ENCODE data around the gene RAC2.

Gene RAC2

DNA sequence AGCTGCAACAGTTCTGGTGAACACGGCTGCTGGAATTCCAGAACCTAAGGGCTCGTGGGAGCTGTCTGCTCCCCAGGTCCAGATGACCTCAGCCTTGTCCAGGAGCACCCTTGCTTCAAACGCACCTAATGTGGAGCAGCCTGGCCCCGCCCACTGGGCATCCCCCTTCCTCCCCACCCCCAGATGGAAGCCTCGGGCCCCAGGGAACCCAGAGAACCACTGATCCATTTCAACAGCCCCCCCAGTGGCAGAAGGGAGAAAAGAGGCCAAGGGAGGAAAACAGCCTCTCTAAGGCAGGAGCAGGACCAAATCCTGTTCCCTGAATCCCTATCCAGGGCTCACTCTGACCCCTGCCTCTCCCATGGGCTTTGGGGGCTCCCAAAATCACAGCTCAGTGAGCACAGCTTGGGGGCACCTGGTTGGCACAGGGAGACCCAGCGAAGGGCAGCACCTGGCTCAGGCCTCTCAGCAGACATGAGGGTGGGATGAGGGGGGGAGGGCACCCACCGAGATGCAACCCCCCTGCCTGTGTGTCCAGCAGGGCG, 39.4 kb upstream of the RAC2 start:
- Histone ChIP-seq H3K9ac (ENCODE audit: low read length) (no peak overlapping the region), H3K9me3 (ENCODE audit: control insufficient read depth, low read depth, low read length) (no peaks in the 10 kb centered on the region), H3K36me3 (ENCODE audit: control insufficient read depth, low read depth, low read length) (no peaks in the 10 kb centered on the region), H3K27me3 (ENCODE audit: control insufficient read depth, insufficient read depth, low read length) (no peaks in the 10 kb centered on the region), H3K27ac (ENCODE audit: low read length) (no peak overlapping the region), H3K4me3 (ENCODE audit: low read length) (no peak overlapping the region), H3K4me1 (ENCODE audit: control insufficient read depth, low read depth, low read length) (peaks cover 8% of the 10 kb centered on the region)

DNA sequence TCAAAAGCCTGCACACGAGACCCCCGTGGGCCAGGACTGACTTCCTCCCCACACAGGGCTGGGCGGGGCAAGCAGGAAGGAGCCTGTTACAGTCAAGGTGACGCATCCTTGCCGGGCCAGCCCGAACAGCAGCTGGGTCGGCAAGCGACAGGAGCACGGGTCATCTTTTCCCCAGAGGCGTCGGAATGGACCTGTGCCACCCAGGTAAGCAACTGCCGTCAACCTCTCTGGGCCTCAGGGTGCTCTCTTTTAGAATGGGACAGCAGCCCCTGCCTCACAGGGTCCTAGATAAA, 38.3 kb upstream of the RAC2 start, which contains the start of gene CYTH4:
TSS of gene CYTH4 (plus strand) at position 124 of the 293 bp plus-strand sequence. CDS start at position 186, 62 bp downstream.
- no peaks in the 10 kb centered on the region for H3K27me3 ChIP-seq (ENCODE audit: control insufficient read depth, insufficient read depth, low read length)
- no peak within 1 kb of the TSS for H3K4me3 ChIP-seq (ENCODE audit: low read length)
- no peaks in the 10 kb centered on the region for H3K36me3 ChIP-seq (ENCODE audit: control insufficient read depth, low read depth, low read length)
- peaks cover 8% of the 10 kb centered on the region for H3K4me1 ChIP-seq (ENCODE audit: control insufficient read depth, low read depth, low read length)
- no peaks in the 10 kb centered on the region for H3K9me3 ChIP-seq (ENCODE audit: control insufficient read depth, low read depth, low read length)
- H3K9ac ChIP-seq (ENCODE audit: low read length): no peak within 1 kb of the TSS
- no peak within 1 kb of the TSS for H3K27ac ChIP-seq (ENCODE audit: low read length)

DNA sequence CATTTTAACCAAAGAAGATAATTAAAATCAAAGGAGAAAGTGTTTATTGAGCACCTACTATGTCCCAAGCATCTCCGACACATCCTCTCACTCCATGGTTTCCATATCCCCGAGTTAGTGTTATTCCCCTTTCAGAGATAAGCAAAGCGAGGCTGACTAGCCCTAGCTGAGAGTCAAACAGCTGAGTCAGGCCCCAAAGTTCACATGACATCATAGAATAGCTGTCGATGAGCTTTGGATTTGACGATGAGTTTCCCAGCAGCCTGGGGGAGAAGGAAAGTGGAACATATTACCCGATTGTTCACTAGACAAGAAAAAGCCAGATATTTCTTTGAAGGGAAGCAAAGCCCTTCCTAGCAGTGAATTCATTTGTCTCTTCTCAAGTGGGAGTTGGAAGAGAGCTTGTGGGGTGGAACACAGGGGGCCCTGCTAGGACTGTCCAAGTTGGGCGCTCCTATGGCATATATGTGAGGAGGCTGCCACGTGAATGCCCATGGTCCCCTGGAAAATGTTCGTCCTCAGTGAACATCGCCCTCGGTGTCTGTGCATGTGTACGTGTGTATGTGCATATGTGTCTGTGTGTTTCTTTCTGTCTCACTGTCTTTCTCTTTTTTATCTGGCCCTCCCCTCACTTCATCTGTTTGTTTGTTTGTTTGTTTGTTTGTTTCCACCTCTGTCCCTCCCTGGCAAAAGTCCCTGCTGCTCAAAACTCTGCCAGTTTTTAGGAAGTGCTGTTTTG, 37.7 kb upstream of the RAC2 start:
- Histone ChIP-seq H3K4me3 (ENCODE audit: low read length) (no peak overlapping the region), H3K36me3 (ENCODE audit: control insufficient read depth, low read depth, low read length) (no peaks in the 10 kb centered on the region), H3K27me3 (ENCODE audit: control insufficient read depth, insufficient read depth, low read length) (no peaks in the 10 kb centered on the region), H3K9me3 (ENCODE audit: control insufficient read depth, low read depth, low read length) (no peaks in the 10 kb centered on the region), H3K27ac (ENCODE audit: low read length) (no peak overlapping the region), H3K4me1 (ENCODE audit: control insufficient read depth, low read depth, low read length) (peaks cover 8% of the 10 kb centered on the region), H3K9ac (ENCODE audit: low read length) (no peak overlapping the region)

DNA sequence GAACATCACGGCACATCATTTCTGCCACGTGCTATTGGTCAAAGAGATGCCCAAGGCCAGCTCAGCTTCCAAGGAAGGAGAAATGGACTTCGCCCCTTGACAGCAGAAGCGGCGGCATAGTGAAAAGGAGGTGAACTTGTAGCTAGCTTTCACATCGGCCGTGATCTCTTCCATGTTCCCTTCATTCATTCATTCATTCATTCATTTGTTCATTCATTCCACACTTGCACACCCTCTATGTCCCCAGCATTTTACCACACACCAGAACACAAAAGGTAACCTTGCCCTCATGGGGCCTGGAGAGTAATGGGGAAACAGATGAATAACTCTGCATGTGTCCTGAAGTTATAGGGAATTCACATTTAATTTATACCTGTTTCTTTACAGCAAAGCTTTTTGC, 37.1 kb upstream of the RAC2 start:
- Histone ChIP-seq H3K36me3 (ENCODE audit: control insufficient read depth, low read depth, low read length) (no peaks in the 10 kb centered on the region), H3K9ac (ENCODE audit: low read length) (no peak overlapping the region), H3K27ac (ENCODE audit: low read length) (no peak overlapping the region), H3K9me3 (ENCODE audit: control insufficient read depth, low read depth, low read length) (no peaks in the 10 kb centered on the region), H3K27me3 (ENCODE audit: control insufficient read depth, insufficient read depth, low read length) (no peaks in the 10 kb centered on the region), H3K4me3 (ENCODE audit: low read length) (no peak overlapping the region), H3K4me1 (ENCODE audit: control insufficient read depth, low read depth, low read length) (peaks cover 8% of the 10 kb centered on the region)

DNA sequence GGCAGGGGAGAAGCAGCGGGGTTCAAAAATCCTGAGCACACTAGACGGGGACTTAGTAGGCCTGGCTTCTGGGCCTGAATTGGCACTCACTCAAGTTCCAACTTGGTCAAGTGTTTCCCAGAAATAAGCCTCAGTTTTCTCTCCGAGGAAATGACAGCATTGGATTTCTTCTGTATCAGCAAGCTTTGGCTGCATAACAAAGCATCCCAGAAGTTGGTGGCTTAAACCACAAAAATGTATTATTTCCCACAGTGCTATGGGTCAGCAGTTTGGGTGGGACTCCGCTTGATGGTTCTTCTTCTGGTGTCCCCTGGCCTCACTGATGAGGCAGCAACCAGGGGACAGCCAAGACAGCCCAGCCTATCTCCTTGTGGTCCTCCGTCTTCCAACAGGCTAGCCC, 36.6 kb upstream of the RAC2 start:
- H3K27me3 ChIP-seq (ENCODE audit: control insufficient read depth, insufficient read depth, low read length): no peaks in the 10 kb centered on the region
- H3K27ac ChIP-seq (ENCODE audit: low read length): no peak overlapping the region
- no peak overlapping the region for H3K4me3 ChIP-seq (ENCODE audit: low read length)
- no peak overlapping the region for H3K9ac ChIP-seq (ENCODE audit: low read length)
- H3K9me3 ChIP-seq (ENCODE audit: control insufficient read depth, low read depth, low read length): no peaks in the 10 kb centered on the region
- peaks cover 8% of the 10 kb centered on the region for H3K4me1 ChIP-seq (ENCODE audit: control insufficient read depth, low read depth, low read length)
- H3K36me3 ChIP-seq (ENCODE audit: control insufficient read depth, low read depth, low read length): no peaks in the 10 kb centered on the region

DNA sequence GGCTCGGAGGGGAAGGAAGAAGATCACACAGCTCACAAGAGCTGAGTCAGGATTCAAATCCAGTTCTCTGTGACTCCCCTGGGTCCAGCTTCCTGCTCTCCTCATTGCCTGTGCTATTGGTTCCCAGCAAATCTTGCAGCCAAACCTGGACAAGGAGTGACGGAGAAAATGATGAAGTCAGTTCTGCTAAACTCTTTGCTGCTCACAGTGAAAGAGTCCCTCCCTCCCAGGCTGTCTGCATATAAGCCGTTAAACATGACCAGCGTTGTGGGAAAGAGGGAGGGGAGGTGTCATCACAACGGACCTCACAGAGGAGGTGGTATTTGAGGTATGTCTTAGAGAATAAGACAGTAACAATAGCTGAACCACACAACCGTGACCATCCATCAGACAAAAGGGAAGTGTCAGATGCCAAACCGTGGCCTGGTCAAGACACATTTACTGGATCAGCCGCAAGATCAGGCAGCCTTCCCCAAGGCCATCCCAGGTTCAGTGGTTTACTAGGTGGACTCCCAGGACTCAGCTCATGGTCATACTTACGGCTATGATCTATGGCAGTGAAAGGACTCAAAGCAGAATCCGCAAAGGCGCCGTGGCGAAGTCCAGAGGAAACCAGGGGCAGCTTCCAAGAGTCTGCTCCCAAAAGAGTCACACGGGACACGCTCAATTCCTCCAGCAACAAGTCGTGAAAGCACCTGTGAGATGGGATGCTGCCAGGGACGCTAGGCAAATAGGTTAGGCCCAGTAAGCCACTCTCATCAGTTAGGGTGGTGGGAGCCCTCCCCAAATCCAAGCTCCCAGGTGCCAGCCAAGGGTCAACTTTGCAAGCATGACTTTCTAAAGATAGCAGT, 35.5 kb upstream of the RAC2 start:
- Histone ChIP-seq H3K9ac (ENCODE audit: low read length) (no peak overlapping the region), H3K4me3 (ENCODE audit: low read length) (no peak overlapping the region), H3K9me3 (ENCODE audit: control insufficient read depth, low read depth, low read length) (no peaks in the 10 kb centered on the region), H3K36me3 (ENCODE audit: control insufficient read depth, low read depth, low read length) (no peaks in the 10 kb centered on the region), H3K27ac (ENCODE audit: low read length) (no peak overlapping the region), H3K27me3 (ENCODE audit: control insufficient read depth, insufficient read depth, low read length) (no peaks in the 10 kb centered on the region), H3K4me1 (ENCODE audit: control insufficient read depth, low read depth, low read length) (peaks cover 8% of the 10 kb centered on the region)

DNA sequence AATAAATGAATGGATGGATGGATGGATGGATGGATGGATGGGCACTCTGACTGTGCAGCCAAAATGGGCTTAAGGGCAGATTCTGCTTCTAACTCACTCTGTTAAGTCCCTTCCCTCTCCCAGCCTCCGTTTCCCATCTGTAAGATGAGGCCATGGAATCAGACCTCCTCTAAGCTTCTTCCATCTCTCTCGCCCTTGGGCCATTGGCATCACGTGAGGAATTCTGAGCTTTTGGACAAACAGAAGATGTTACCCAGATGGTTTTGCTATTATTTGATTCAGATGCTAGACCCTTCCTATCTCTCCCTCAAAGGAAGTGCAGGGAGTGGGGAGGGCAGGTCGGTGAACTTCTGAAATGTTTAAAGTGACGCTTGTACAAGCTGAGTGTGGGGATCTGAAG, 34.2 kb upstream of the RAC2 start:
- H3K27me3 ChIP-seq (ENCODE audit: control insufficient read depth, insufficient read depth, low read length): no peaks in the 10 kb centered on the region
- H3K9ac ChIP-seq (ENCODE audit: low read length): no peak overlapping the region
- no peaks in the 10 kb centered on the region for H3K36me3 ChIP-seq (ENCODE audit: control insufficient read depth, low read depth, low read length)
- H3K9me3 ChIP-seq (ENCODE audit: control insufficient read depth, low read depth, low read length): no peaks in the 10 kb centered on the region
- no peak overlapping the region for H3K4me3 ChIP-seq (ENCODE audit: low read length)
- H3K4me1 ChIP-seq (ENCODE audit: control insufficient read depth, low read depth, low read length): no peaks in the 10 kb centered on the region
- H3K27ac ChIP-seq (ENCODE audit: low read length): no peak overlapping the region

DNA sequence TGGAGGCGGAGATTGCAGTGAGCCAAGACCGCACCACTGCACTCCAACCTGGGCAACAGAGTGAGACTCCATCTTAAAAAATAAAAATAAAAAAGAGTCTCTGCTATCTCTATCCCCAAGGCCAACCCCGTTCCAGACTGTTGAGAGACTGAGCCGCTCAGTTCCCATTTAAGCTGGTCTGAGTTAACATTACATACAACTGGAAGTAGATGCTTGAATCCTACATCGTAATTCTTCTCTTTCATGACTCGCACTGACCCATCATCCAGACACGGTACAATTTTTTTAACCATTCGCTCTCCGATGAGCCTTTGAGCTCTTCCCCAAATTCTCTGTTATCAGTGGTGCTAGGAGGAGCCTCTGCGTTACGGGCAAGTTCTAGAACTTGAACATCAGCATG, 33.3 kb upstream of the RAC2 start:
- H3K36me3 ChIP-seq (ENCODE audit: control insufficient read depth, low read depth, low read length): no peaks in the 10 kb centered on the region
- H3K27ac ChIP-seq (ENCODE audit: low read length): no peak overlapping the region
- H3K4me3 ChIP-seq (ENCODE audit: low read length): no peak overlapping the region
- no peak overlapping the region for H3K9ac ChIP-seq (ENCODE audit: low read length)
- H3K4me1 ChIP-seq (ENCODE audit: control insufficient read depth, low read depth, low read length): no peaks in the 10 kb centered on the region
- no peaks in the 10 kb centered on the region for H3K9me3 ChIP-seq (ENCODE audit: control insufficient read depth, low read depth, low read length)
- no peaks in the 10 kb centered on the region for H3K27me3 ChIP-seq (ENCODE audit: control insufficient read depth, insufficient read depth, low read length)

DNA sequence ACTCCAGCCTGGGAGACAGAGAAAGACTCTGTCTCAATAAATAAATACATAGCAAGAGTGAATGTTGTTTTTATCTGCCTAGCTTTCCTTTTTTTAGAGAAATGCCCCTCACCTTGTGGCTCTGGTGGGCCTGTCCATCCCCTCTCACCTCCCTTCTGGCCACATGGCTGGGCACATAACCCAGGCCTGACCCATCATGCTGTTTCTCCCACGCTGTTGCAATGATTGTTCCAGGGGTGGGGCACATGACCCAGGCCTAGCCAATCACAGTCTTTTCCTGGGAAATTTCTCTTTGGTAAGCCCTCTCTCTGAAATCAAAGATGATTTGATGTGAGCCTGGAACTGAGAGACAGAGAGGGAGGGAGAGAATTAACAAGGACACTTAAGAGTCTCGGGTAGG, 32.7 kb upstream of the RAC2 start:
- Histone ChIP-seq H3K27ac (ENCODE audit: low read length) (no peak overlapping the region), H3K4me1 (ENCODE audit: control insufficient read depth, low read depth, low read length) (no peaks in the 10 kb centered on the region), H3K4me3 (ENCODE audit: low read length) (no peak overlapping the region), H3K9ac (ENCODE audit: low read length) (no peak overlapping the region), H3K27me3 (ENCODE audit: control insufficient read depth, insufficient read depth, low read length) (no peaks in the 10 kb centered on the region), H3K36me3 (ENCODE audit: control insufficient read depth, low read depth, low read length) (no peaks in the 10 kb centered on the region), H3K9me3 (ENCODE audit: control insufficient read depth, low read depth, low read length) (no peaks in the 10 kb centered on the region)

DNA sequence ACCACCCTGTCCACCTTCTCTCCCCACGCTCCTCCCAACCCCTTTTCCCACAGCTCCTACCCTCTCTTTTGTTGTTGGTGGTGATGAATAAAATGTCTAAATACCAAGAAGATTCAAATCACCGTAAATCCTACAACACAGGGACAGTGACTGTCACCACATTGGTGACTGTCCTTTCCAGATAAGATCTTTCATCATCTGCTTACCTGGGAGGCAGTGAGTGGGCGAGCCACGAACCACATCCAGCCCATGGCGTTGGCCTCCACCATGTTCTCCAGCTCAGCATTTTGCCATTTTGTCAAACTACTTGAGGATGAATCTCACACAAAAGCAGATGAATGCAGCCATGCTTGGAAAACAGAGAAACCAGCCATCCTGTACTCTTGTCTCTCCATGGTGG, 31.6 kb upstream of the RAC2 start:
- no peak overlapping the region for H3K4me3 ChIP-seq (ENCODE audit: low read length)
- H3K36me3 ChIP-seq (ENCODE audit: control insufficient read depth, low read depth, low read length): no peaks in the 10 kb centered on the region
- no peaks in the 10 kb centered on the region for H3K4me1 ChIP-seq (ENCODE audit: control insufficient read depth, low read depth, low read length)
- no peaks in the 10 kb centered on the region for H3K27me3 ChIP-seq (ENCODE audit: control insufficient read depth, insufficient read depth, low read length)
- no peak overlapping the region for H3K9ac ChIP-seq (ENCODE audit: low read length)
- H3K27ac ChIP-seq (ENCODE audit: low read length): no peak overlapping the region
- H3K9me3 ChIP-seq (ENCODE audit: control insufficient read depth, low read depth, low read length): no peaks in the 10 kb centered on the region

DNA sequence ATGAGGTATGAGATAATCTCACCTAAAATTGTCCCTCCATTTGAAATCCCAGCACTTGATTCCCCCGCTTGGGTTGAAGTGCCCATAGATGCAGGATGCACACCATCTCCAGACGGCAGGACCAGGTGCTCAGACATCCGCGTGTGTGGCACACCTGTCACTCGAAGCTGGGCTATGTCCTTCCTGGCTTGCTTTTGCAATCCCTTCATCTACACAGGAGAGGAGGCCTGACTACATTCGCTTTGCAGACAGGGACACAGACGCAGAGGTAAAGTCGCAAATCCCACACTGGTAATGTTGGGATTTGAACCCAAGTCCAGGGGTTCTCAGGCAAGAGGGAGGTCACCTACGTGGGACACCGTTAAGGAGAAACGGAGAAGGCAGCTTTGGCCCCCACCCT, 31.1 kb upstream of the RAC2 start:
- H3K9me3 ChIP-seq (ENCODE audit: control insufficient read depth, low read depth, low read length): no peaks in the 10 kb centered on the region
- H3K27ac ChIP-seq (ENCODE audit: low read length): no peak overlapping the region
- no peak overlapping the region for H3K9ac ChIP-seq (ENCODE audit: low read length)
- no peak overlapping the region for H3K4me3 ChIP-seq (ENCODE audit: low read length)
- H3K4me1 ChIP-seq (ENCODE audit: control insufficient read depth, low read depth, low read length): no peaks in the 10 kb centered on the region
- no peaks in the 10 kb centered on the region for H3K27me3 ChIP-seq (ENCODE audit: control insufficient read depth, insufficient read depth, low read length)
- H3K36me3 ChIP-seq (ENCODE audit: control insufficient read depth, low read depth, low read length): no peaks in the 10 kb centered on the region
